Stimulated activated CD8-positive, alpha-beta memory T cell treated with anti-CD3 and anti-CD28 coated beads, Interleukin-4, amount 100 ng/mL, for 48 hours (primary cell): ENCODE measurements around the gene SLC16A2.
"Not testable (repeated sequence)": the region's sequence is repeated elsewhere in the genome, so short reads cannot be mapped to it uniquely, and the experiment has no call there.

Experiments
- DNase-seq: peaks from one replicate; pipeline ENCODE4 v3.0.0-alpha.2; 2020

Gene SLC16A2

GRCh38 chrX:74509989-74510388, 88.7 kb downstream of the SLC16A2 start:
- no peak for DNase-seq

DNA sequence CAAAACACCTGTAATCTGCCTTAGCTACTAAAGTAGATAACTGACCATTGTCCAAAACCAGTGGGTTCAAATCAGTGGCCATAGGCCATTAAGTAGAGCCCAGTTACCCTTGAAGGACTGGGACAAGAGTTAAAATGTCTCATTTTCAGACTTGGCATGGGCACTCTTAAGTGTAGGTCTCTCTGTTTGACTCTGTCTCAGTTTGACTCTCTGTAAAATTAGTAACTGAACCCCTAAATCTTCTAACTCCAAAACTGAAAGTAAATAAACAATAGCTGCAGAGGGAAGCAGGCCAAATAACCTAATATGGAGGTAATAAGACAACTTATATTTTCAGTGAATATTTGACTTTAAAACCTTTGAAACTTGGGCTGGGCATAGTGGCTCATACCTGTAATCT, 89.1 kb downstream of the SLC16A2 start:
- no peak for DNase-seq

- DNase-seq: no peak
These were observed 90.4 kb downstream of the SLC16A2 start for GRCh38 chrX:74511704-74512103.

DNA sequence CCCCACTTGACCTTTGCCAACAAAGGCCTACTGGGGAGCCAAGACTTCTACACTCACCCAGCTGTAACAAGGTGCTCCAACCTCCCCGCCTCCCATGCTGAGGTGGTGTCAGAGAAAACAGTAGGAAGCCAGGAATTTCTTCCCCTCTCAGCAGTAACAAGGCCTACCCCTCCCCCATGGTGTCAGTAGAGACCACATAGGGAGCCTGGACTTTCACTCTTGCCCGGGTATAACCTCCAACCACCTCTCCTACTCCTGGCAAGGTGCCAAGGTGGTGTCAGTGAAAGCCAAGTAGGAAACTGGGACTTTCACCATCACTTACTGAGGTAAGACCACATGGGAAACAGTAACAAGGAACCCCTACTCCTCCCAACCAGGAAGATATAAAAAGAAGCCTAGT, 93.1 kb downstream of the SLC16A2 start:
- no peak for DNase-seq

DNA sequence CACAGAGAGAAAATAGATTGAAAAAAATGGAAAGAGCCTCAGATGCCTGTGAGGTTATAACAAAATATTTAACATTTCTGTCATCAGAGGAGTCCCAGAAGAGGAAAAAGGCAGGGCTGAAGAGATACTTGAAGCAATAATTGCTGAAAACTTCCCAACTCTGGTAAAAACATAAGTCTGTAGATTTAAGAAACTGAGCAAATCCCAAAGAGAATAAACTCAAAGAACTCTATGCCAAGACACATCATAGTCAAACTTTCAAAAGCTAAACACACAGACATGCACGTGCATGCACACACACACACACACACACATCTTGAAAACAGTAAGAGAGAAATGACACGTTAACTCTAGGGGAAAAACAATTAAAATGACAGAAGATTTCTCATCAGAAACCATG, 94.1 kb downstream of the SLC16A2 start:
- DNase-seq: no peak

DNA sequence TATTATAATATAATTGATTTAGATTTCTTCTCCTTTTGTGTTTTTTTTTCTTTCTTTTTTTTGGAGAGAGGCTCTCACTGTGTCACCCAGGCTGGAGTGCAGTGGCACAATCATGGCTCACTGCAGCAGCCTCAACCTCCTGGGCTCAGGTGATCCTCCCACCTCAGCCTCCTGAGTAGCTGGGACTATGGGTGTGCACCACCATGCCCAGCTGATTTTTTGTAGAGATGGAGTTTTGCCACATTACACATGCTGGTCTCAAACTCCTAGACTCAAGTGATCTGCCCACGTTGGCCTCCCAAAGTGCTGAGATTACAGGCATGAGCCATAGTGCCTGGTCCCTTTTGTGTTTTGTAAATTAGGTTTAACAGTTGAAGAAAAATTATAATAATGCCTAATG, 94.7 kb downstream of the SLC16A2 start:
- not testable (repeated sequence) for DNase-seq

DNA sequence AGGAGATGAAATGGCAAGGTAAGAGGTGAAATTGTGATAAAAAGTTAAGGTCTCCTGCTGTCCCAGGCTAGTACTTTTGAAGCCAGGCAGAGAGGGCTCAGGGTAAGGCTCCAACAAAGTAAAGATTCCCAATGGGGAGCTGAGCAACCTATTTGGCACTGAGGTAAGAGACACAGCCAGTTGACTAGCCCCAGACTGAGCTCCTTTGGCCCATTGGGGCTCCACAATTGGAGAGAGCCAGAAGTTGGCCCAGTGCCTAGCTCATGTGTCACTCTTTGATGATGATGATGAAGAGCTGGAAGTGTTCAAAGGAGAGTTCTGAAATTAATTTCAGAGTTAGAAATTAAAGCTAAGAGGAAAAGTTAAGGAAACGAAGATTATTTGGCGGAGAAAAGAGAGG, 98.6 kb downstream of the SLC16A2 start:
- no peak for DNase-seq

DNA sequence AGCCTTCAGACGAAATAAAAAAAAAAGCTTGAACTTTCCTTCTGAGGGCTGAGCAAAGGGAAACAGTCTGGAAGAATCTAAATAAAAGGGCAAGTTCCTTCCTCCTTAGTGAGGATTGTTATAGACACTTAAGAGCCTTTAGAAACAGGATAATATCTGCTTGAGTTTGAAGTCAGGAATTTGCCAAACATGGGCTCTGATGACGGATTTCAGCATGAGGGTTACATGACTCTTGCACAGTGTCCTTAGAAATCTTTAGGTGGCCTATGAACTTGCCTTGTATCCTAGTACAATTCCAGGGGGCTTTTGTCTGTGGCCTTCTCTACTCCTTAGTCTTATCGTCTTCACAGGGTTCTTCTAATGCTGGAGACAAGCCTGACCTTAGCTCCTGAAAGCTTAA, 99.0 kb downstream of the SLC16A2 start:
- DNase-seq: no peak

- DNase-seq: no peak
These were observed 99.6 kb downstream of the SLC16A2 start for GRCh38 chrX:74520896-74521295.

GRCh38 chrX:74521961-74522751, 100.9 kb downstream of the SLC16A2 start:
- DNase-seq: no peak

GRCh38 chrX:74523224-74523623, 101.9 kb downstream of the SLC16A2 start:
- no peak for DNase-seq

GRCh38 chrX:74523870-74524735, 102.8 kb downstream of the SLC16A2 start:
- no peak for DNase-seq

- no peak for DNase-seq
These were observed 103.8 kb downstream of the SLC16A2 start for GRCh38 chrX:74525116-74525515.

- DNase-seq: no peak
These were observed 105.5 kb downstream of the SLC16A2 start for GRCh38 chrX:74526764-74527163.

GRCh38 chrX:74527350-74527749, 106.1 kb downstream of the SLC16A2 start:
- DNase-seq: no peak

DNA sequence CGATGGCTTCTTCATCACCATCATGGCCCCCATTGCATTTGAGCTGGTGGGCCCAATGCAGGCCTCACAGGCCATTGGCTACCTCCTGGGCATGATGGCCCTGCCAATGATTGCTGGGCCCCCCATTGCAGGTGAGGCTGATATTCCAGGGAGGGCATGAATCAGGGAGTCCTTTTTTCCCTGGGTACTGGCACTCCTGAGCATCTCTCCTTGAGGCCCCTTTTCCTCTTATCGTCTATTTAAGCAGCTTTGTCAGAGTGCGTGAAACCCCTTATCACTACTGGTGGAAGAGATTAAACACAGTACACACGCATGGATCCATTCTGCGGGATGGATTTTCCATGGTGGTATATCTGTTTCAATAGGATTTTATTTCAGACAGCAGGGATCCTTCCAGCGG, 108.0 kb downstream of the SLC16A2 start:
- no peak for DNase-seq

DNA sequence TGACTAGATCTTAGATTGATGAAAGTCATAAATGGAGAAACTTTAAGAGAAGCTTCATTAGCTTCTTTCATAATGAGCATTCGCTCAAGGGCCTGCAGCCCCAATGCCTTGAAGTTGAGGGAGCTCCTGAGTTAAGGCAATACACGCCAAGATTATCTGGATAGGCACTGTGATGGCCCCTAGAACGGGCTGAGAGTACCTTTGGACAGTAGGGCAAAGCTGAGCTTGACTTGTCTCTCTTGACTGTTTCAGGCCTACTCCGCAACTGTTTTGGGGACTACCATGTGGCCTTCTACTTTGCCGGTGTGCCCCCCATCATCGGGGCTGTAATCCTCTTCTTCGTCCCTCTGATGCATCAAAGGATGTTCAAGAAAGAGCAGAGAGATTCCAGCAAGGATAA, 109.8 kb downstream of the SLC16A2 start:
- no peak for DNase-seq

GRCh38 chrX:74534569-74535038, 113.3 kb downstream of the SLC16A2 start:
- peak; percentile 32 for DNase-seq

GRCh38 chrX:74535086-74535407, 113.8 kb downstream of the SLC16A2 start:
- no peak for DNase-seq

DNA sequence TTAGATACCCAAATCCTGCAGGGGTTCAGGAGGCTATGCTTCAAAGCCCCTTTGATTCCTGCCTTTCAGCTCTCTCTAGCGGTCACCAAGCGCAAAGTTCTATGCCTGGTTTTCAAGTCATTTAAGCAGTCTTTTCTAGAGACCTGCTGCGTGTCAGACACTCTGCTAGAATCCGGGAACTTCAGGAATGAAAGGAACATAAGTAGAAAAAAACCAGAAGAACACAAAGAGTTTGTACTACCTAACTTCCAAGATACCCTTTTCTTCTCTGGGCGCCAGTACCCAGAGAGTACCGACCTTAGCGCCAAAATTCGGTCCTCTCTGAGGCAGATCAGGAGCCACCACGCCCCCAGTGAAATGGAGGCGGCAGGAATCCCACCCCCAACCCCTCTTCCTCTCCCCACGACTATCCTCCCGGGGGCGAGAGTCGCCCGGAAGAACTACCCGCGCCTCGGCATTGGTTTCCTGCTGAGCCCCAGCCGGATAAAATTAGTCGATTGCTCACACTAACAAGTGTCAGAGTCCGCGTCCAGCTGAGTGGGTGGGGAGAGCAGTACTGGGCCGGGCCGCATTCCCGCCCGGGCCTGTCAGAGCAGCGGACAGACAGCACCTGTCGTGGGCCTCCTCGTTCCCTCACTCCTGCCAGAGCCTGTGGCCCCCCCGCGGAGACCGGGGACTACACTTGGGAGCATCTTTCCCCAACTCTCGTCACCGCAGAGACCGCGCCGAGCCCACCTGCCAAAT, 114.3 kb downstream of the SLC16A2 start:
- peak; percentile 55 for DNase-seq

- DNase-seq: peak; percentile 54
These were observed 115.0 kb downstream of the SLC16A2 start for GRCh38 chrX:74536152-74536831.

GRCh38 chrX:74536832-74537371, 115.6 kb downstream of the SLC16A2 start:
- DNase-seq: no peak
